ENCODE data around the gene BECN2. TPM values are rescaled to one million over a fixed set of nuclear protein-coding genes. Genes with fewer than 3 reads are reported as not detected.

The BECN2 gene
- polyA plus RNA-seq, 2 of the 4 experiments (the other 2 are of a cell fraction), result not detected

- Histone ChIP-seq H3K27ac (no peak overlapping the region), H3K4me1 (no peaks in the 10 kb centered on the region), H3K4me3 (no peak overlapping the region), H3K4me2 (no peak overlapping the region), H3K9me3 (no peaks in the 10 kb centered on the region)
- DNase-seq (ENCODE audit: low read depth in 1 of 2, low spot score in 1 of 2) (no peak), ATAC-seq (no peak), FAIRE-seq (no peak)
- POLR2A ChIA-PET, result no interaction called here
- 80% methylated on average over 5 of the region's 5 CpGs for WGBS (ENCODE audit: missing lambda C conversion rate)
- TF ChIP-seq E2F6 (IDR thresholded peaks at IDR 0.05; ENCODE audit: borderline replicate concordance, low read depth) (no peak), REST (IDR thresholded peaks at IDR 0.05) (no peak)
- CTCF ChIA-PET, result interaction anchor here (0.8 kb wide), 1 partner anchor 58 kb away, joined by 3 read pairs; no protein-coding TSS in a partner anchor
Observed at GRCh38 chr1:241950390-241950789, 7.2 kb upstream of the BECN2 start.

- CTCF ChIA-PET, result no interaction called here
- FAIRE-seq, result no peak
Observed at GRCh38 chr1:241962153-241962552, 4.6 kb downstream of the BECN2 start.

GRCh38 chr1:241963722-241964121 lies 6.2 kb downstream of the BECN2 start:
- FAIRE-seq, result no peak
- no peak for ATAC-seq
- TF ChIP-seq MAFK (IDR thresholded peaks at IDR 0.05; ENCODE audit: partially characterized antibody), result peak; percentile 59
- TF ChIP-seq CBX8 (IDR thresholded peaks at IDR 0.05), result no peak
- no peak for TF ChIP-seq RARB (CRISPR knock-in tag; IDR thresholded peaks at IDR 0.05)
- no peak for TF ChIP-seq BHLHE40 (IDR thresholded peaks at IDR 0.05; ENCODE audit: low read depth, low read length)
- no peak for TF ChIP-seq HEYL (CRISPR knock-in tag; IDR thresholded peaks at IDR 0.05)
- TF ChIP-seq RCOR1 (IDR thresholded peaks at IDR 0.05; ENCODE audit: low read depth, low read length), result no peak
- TF ChIP-seq TFCP2L1 (CRISPR knock-in tag; IDR thresholded peaks at IDR 0.05), result no peak
- TF ChIP-seq GATA3 (IDR thresholded peaks at IDR 0.05; ENCODE audit: borderline replicate concordance), result no peak
- Histone ChIP-seq H3K4me3 (no peak overlapping the region), H3K9me3 (no peaks in the 10 kb centered on the region), H3K4me1 (no peaks in the 10 kb centered on the region), H3K27ac (no peak overlapping the region), H3K4me2 (no peak overlapping the region)
- ChIA-PET CTCF (no interaction called here), POLR2A (no interaction called here)
- DNase-seq (ENCODE audit: low read depth in 1 of 2, low spot score in 1 of 2), result no peak

More at GRCh38 chr1:241962153-241962552, 4.6 kb downstream of the BECN2 start:
- DNase-seq (ENCODE audit: low read depth in 1 of 2, low spot score in 1 of 2) (no peak), ATAC-seq (no peak)
- Histone ChIP-seq H3K4me3 (no peak overlapping the region), H3K9me3 (no peaks in the 10 kb centered on the region), H3K4me1 (no peaks in the 10 kb centered on the region), H3K4me2 (no peak overlapping the region), H3K27ac (no peak overlapping the region)
- POLR2A ChIA-PET, result no interaction called here
- 80% methylated on average over 2 of the region's 2 CpGs for WGBS (ENCODE audit: missing lambda C conversion rate)
- TF ChIP-seq GATA3 (IDR thresholded peaks at IDR 0.05; ENCODE audit: borderline replicate concordance) (no peak), MYC (IDR thresholded peaks at IDR 0.05; ENCODE audit: borderline replicate concordance, low read length) (no peak), USF2 (IDR thresholded peaks at IDR 0.05) (no peak), SREBF2 (IDR thresholded peaks at IDR 0.05) (no peak), TFCP2L1 (CRISPR knock-in tag; IDR thresholded peaks at IDR 0.05) (no peak), EHF (CRISPR knock-in tag; IDR thresholded peaks at IDR 0.05) (no peak), EP300 (IDR thresholded peaks at IDR 0.05) (no peak), CEBPB (IDR thresholded peaks at IDR 0.05) (no peak), HOXA7 (CRISPR knock-in tag; IDR thresholded peaks at IDR 0.05) (no peak), RCOR1 (IDR thresholded peaks at IDR 0.05; ENCODE audit: low read depth, low read length) (no peak), HMGXB4 (CRISPR knock-in tag; IDR thresholded peaks at IDR 0.05; ENCODE audit: borderline replicate concordance) (no peak)

Measured in A549 (cell line).